ENCODE measurements around the gene SERPINB12.

DNA sequence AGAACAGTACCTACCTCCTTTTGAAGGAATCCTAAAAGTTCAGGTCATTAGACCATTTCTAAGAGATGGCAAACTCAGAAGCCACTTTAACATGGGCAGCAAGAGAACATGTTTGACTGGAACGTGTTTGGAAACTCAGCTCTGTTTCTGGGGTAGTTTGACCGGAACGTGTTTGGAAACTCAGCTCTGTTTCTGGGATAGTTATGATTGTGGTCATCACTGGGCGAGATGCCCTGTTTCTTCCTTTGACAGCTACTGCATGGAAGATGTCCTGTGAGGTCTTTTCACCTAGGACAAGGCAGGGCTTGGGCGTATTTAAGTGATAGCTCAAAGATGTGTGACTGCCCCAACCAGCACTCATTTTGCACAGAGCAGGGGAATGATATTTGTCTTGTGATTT, 25.1 kb downstream of the SERPINB12 start:
- TF ChIP-seq, protein P1, sequence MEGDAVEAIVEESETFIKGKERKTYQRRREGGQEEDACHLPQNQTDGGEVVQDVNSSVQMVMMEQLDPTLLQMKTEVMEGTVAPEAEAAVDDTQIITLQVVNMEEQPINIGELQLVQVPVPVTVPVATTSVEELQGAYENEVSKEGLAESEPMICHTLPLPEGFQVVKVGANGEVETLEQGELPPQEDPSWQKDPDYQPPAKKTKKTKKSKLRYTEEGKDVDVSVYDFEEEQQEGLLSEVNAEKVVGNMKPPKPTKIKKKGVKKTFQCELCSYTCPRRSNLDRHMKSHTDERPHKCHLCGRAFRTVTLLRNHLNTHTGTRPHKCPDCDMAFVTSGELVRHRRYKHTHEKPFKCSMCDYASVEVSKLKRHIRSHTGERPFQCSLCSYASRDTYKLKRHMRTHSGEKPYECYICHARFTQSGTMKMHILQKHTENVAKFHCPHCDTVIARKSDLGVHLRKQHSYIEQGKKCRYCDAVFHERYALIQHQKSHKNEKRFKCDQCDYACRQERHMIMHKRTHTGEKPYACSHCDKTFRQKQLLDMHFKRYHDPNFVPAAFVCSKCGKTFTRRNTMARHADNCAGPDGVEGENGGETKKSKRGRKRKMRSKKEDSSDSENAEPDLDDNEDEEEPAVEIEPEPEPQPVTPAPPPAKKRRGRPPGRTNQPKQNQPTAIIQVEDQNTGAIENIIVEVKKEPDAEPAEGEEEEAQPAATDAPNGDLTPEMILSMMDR (IDR thresholded peaks at IDR 0.05; ENCODE audit: insufficient read depth, low read depth, low read length) = no peak
- TF ChIP-seq EZH2 (IDR thresholded peaks at IDR 0.05; ENCODE audit: insufficient read depth, low read length) = no peak

Measured in astrocyte (in vitro differentiated cells and primary cell).